HG02970 (cell line): ENCODE results near the gene SCN3A.
A peak's percentile ranks its signal among the peaks of the same experiment; 100 is the strongest.

Source experiments
- ATAC-seq: cut with Tn5 transposase; IDR thresholded peaks from one replicate; pipeline ENCODE4 v1.9.1; 2021; ENCODE audit warnings: mild to moderate bottlenecking, moderate library complexity, moderate number of reproducible peaks; ENCODE audit not compliant: unreplicated experiment, low FRiP score

SCN3A gene

DNA sequence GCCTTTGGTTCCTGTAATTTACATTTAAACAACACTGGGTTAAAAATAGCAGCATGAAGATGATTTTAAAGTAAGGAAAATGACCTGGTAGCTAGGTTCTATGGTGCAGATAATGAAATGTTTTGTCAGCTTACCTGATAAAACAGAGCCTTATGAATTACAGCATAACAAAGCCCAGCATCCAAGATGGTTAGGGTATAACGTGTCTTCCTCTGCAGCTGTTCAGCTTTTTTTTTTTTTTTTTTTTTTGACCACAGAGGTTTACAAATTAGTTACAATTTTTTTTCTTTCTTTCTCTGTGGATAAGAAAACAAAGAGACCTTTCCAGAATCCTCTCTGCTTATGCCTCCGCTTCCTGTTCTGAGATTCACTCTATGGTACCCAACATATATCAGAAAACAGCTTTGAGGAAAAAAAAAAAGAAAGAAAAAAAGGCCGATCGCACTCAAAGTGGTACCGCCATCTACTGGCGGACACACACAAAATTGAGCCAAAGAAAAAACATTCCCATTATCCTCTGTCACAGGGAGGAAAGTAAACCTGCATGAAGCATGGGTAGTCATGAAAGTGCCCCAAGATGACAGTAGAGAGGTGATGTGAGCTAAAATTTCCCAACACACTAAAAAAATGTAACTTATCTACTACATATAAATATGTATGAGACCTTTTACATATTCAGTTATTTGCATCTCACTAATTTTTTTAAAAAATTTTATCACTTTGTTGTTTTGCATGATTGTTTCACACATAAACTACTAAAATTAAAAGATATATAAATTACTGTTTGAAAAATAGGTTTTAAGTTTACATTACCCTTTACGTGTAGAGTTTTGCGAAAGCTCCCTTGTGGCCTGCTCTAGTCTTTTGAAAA is at the start of gene SCN3A:
SCN3A (minus strand) TSS at position 362 of the 871 bp plus-strand sequence. CDS start 27,656 bp downstream, outside the sequence.
- no peak for ATAC-seq

DNA sequence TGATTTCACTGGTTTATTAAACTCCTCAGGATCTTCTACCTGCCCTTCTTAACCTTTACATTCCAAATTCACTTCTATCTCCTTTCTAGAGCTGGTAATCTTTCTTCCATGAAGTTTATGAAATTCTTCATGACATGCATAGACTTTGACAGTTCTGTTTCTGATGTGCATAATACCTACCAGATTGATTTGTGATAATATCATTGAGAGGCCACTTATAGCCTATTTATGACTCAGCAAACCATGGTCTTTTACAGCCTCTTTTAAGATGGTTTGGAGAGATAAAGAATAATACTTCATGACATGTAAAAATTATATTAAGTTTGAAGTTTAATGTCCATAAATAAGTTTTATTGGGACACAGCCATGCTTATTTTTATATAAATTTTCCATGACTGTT is 49.3 kb upstream of the SCN3A start:
- no peak for ATAC-seq

DNA sequence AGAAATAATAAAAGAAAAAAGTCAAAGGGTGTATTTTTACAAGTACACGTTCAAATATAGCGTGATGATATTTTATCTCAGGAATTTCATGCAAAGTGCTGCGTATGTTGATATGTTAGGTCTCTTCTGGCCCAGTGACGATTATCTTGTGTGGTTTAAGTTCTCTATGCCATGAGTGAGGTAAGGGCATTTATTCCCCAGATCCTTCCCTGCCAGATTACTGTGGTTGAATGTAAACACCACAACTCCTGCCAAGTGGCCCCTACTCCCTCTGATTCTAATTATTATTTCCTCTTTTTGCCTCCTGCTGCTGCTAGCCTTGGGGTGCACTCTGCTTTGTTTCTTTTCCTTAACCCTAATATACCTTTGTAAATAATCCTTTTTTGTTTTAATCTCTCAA is 47.5 kb upstream of the SCN3A start:
- ATAC-seq: no peak

DNA sequence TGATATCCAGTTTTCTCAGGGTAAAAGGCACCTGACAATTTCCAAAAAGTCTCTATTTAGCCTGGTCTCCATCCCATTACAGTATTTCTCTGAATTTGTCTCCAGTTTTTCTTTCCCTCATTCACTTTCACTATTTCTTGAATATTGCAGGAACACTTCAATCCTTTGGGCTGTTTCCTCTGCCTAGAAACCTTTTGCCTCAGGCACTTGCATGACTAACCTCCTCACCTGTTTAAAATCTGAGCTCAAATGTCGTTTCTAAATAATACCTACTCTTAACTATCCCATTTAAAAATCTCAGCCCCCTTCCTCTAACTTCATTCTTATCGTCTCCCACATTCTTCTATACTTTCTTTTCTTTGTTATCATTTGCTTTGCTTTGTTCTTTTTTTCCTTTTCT is 44.4 kb upstream of the SCN3A start:
- no peak for ATAC-seq

DNA sequence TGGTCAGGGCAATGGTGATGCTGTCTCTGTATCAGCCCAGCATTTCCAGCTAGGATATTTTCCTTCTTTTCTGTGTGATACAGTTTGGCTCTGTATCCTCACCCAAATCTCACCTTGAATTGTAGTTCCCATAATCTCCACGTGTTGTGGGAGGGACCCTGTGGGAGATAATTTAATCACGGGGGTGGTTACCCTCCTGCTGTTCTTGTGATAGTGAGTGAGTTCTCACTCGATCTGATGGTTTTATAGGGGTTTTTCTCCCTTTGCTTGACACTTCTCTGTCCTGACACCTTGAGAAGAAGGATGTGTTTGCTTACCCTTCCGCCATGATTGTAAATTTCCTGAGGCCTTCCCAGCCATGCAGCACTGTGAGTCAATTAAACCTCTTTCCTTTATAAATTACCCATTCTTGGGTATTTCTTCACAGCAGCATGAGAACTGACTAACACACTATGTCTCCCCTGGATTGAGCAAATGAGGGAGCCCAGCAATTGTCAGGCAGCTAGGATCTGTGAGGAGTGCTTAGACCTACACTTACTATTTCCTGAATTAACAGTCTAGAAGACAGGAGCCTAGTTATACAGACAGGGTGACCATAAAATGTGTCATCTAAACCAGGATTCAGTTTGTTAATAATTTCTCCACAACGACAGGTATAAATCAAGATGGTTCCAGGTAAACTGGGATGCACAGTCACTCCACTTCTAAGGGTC is 41.4 kb upstream of the SCN3A start:
- no peak for ATAC-seq

DNA sequence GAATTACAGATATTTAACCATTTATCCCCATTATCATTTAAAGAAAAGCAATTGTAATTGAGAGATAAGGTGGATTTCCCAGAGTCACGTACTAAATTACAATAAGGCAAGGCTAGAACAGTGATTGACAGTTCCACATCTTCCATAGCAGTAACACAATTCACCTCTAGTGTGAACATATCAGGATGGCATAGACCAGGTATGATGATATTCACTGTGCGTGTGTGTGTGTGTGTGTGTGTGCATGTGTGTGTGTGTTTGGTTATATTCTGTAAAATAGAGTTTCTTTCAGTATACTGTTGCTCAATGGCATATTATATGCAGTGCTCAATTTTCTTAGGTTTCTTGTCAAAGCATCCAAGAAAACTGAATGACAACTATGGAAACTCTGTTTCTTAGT is 37.1 kb upstream of the SCN3A start:
- ATAC-seq: no peak

DNA sequence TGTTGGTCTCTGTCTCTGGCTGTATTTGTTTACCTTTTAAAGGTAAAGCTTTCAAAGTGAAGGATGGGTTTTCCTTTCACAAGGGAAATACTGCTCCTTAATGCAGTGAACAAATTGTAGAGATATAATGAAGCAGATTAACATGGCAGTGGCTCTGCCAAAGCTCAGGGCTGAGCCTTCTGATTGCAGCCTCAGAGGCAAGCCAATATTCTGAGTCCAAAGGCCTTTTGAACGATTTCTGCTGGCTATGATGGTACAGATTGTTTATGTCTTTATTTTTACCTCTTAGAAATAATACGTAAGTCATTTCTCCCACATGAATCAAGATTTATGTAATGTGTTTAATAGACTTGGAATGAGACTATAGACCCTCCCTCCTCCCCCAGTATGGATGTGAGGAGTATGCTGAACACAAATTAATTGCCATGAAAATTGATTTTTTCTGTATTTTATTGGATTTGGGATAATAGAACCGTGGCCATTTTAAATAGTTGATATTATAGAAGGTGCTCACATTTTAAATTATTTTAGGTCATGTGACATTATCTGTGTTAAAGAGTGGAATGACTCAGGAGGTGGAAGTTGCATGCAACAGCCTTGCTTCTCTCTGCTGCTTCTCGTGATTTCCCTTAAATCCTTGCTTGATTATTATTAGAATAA is 36.1 kb upstream of the SCN3A start:
- ATAC-seq: no peak

DNA sequence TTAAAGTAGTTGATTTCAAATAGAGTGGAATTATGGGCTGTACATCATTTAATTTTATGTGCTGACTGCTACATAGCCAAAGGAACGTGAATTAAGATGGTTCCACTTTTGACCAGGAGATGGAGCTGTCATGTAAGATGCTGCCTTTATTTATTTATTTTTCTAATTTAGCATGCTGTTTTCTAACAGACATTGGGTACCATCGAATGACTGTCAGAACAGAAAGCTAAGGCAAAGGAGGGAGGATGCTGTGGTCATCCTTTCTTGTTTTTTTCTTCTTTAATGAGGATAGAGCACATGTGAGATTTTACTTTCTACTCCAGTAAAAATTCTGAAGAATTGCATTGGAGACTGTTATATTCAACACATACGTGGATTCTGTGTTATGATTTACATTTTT is 35.4 kb upstream of the SCN3A start, which contains the start of gene SCN2A:
SCN2A (plus strand) TSS at position 185 of the 400 bp plus-strand sequence. CDS start 56,410 bp downstream, outside the sequence.
- ATAC-seq: no peak

DNA sequence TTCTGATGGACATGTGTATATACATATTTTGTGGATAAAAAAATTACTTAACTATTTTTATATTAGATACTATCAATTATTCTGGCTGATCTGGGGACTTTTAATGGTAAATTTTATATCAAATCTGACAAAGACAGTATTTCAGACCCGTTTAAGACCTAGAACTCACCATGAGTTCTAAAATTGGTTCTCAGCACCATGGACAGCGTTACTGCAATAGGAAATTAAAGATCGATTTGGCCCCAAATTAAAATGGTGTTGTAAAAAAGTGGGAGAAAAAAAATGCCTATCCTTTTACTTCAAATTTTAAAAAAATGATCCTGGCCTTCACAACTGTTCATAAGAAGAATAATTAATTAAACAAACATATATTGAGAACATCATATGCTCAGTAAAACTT is 34.4 kb upstream of the SCN3A start:
- ATAC-seq: no peak

DNA sequence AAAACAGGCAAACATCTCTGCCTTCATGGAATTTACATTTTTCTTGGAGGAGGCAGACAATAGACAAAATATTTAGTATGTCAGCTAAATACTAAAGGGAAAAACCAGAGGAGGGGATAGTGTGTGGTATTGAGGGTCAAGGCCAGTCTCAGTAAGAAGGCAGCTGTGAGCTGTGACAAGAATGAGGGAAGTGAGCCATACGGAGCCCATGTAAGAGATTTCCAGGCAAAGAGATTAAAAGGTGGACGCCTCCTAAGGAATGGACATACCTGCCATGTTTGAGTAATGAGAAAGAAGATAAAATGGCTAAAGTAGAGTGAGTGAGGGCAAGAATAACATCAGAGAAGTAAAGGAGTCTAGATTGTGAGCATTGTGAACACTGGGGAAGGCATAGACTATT is 33.2 kb upstream of the SCN3A start:
- ATAC-seq: no peak

DNA sequence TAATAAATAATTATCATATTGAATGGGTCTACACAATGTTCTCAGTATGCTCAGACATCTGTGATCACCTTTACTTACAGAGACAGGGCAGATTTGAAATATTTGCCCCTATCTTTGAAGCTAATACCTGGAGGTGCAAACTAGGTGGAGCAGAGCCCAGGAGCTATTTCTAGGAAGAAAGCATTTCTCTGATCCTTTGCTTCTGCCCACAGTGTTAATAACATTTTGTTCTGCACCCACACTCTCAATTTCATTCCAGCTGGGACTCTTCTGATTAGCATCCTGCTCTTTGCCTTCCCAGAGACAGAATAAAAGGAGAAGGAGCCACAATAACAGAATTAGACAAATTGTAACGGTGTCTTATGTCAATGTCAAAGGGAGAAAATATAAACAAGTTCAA is 23.7 kb upstream of the SCN3A start:
- no peak for ATAC-seq

DNA sequence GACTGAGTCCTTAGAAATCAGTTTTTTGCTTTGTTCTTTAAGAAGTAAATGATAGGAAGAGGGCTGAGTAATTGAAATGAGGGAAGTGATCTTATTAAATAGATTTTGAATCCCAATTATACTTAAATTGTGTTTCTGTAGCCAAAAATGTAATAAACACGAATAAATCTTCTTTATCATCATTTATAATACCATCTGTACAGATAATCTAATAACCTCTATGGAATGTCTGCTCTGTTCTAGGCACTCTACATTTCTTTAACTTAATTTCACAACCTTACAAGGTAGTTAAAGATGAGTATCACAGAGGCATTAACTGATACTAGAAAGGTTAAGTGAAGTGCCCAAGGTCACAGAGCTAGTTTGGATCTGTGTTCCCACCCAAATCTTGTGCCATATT is 21.1 kb upstream of the SCN3A start:
- no peak for ATAC-seq

DNA sequence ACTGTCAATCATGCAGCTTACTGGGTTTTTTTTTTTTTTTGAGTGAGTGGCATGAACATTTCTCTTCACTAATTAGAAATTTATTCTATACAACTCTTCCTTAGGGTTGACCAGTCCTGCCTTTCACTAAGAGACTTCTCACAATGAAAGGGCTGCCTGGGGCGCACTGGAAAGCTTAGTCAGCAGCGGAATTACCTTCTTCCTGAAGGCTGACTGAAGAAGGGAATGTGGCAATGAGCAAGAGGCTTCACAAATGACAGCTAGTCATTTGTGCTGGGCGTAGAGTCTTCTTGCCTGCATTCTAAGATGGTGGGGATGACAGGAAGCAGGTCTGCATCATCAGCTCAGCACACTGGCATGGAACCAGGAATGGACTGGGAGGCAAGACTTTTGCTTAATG is 15.6 kb upstream of the SCN3A start:
- no peak for ATAC-seq

DNA sequence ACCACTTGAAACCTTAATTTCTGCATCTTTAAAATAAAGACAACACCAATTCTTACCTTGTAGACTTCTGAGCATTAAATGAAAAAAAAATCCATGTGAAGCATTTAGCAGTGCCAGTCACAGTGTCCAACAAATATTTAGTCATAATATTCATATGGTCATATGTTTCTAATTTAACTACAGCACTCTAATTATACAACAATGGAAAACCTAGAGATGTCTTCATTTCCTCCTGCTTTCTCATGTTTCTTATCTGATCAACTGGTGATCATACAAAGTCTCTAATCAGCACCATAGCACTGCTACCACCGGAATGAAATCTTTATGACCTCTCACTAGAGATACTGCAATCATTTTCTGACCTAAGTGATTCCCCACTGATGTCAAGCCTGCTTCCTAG is 10.2 kb upstream of the SCN3A start:
- ATAC-seq: no peak

DNA sequence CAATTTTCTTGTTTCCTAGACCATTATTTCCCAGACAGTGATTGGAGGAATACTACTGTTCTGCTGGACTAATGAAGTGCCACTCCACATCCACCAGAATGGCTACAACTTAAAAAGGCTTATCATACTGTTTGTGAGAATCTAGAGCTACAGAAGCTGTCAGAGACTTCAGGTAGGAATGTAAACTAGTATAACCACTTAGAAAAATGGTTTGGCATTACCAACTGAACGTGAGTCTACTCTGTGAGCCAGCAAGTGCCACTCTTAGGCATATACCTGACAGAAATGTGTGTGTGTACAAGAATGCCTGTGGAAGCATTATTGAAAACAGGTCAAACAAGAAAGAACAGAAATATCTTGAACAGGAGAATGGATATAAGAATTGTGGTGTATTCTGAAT is 4.2 kb upstream of the SCN3A start:
- ATAC-seq: no peak

DNA sequence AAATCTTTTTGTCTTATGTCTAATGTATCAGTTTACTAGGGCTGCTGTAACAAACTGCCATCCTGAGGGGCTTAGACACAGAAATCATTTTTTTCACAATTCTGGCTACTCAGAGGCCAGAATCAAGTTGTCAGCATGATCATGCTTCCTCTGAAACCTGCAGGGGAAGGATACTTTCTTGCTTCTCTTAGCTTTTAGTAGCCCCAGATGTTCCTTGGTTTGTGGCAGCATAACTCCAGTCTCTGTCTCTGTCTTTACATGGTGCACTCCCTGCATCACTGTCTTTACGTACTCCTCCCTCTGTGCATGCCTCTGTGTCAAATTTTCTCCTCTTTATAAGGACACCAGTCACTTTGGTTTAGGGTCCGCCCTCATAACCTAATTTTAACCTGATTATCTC is 2.0 kb upstream of the SCN3A start:
- no peak for ATAC-seq

DNA sequence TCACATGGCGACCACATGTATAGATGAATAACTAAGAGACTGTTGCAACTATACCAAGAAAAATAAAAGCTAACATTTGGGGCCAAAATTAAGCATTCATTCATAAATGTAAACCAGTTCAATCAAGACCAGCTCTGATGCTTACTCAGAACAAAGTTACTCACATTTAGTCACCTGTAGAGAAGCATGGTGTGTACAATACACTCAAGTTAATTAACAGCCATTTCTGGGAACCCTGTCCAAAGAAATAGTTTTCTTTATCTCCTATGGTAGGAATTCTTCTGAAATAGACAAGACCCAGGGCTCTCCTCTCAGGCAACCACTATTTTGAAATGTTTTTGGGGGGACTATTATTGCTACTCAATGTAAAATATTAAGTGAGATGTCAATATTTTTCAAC is 1.6 kb downstream of the SCN3A start:
- no peak for ATAC-seq

DNA sequence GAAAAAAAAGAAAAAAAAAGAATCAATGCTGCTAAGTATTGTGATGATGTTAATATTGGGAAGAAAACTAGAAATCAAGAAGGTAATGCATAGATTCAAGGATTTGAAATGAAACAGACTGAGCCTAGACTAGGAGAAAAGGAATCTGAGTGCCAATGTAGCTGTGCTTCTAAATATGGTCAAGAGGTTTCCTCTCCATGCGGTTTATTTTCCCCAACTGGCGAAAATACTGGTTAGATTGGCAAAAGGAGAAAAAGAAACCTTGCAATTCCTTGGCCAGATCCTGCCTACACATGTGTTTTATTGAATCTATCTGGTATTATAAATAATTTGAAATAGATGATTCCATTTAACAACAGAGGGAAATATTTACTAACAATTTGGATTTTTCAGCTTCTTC is 5.7 kb downstream of the SCN3A start:
- no peak for ATAC-seq

DNA sequence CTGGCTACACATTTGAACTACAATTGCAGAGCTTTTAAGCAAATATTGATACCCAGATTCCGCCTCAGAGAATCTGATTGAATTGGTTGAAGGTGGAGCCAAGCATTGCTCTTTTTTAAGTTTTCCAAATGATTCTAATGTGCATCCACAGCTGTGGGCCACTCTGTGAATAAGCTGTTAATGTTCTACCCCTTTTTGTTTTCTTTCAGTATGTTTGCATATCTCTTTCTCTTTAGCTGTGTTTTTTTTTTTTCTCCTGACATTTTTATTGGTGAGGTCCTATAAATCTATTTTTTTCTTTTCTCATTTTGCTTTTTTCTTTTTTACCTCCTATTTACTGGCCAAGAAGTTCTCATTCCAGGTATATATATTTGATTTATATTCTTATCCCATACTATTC is 6.5 kb downstream of the SCN3A start:
- no peak for ATAC-seq

DNA sequence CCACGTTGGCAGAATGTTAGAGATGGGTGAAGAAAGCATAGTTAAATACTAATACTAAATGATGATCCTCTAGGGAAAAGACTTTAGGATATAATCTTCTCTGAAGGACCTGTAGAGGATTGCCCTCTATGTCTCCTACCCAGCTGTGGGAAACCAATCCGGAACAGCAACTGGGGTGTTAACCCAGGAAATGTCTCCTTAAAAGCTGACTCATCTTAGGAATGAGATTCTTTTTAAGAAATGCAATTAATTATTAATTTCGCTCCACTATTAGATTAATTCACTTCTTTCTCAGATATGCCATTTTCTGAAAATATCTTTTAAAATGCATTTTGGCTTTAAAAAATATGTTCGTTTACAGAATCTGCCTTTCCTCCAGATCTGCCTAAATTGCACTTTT is 7.4 kb downstream of the SCN3A start:
- no peak for ATAC-seq

DNA sequence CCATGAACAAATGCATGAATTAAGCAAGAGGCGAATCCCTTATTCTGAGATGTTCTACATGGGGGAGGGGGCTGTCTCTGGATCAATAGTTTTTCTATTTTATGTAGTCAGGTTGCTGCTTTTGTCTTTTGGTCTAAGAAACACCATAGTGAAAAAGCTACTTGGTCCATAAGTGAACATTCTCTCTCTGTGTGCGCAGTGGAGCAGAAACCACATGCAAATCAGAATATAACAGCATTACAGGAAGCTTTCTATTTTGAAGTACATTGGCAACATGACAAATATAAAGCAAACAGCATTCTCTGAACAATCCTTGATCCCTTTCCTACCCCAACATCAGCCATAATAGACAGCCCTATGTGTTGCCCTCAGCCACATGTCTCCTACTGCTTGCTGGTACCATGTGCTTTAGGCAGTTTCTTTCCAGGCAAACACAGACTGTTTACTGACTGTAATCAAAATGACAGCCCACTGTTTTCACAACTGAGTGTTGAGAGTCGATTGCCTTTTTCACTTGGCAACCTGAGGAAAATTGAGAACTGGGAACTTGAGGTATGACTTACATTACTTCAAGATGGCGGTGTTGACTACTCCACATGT is 10.6 kb downstream of the SCN3A start:
- peak; percentile 96 for ATAC-seq
